ENCODE data around the gene PSG4.
"Not testable (repeated sequence)": the region's sequence is repeated elsewhere in the genome, so short reads cannot be mapped to it uniquely, and the experiment has no call there.

The PSG4 gene

DNA sequence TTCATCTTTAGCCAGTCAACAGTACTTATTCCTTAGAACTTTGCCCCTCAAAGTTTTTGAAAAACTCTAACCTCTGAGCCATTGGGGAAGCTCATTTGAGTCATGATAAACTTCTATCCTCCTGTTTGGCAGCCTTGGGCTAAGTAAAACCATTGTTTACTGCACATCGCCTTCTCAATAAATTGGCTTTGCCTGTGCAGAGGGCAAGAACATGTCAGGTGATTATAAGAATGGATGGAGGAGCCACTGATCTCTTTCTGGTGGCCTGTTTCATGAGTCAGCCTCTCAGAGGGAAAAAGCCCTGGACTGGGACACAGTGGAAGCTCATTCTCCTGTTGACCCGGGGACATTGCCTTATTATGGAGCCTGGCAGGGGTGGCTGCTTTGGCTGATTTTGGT, 19.4 kb upstream of the PSG4 start:
- Histone ChIP-seq H3K27me3 (ENCODE audit: control insufficient read depth, insufficient read depth, low read length) (no peaks in the 10 kb centered on the region), H3K9me3 (replicated peaks; ENCODE audit: low read length) (no peaks in the 10 kb centered on the region), H3K36me3 (ENCODE audit: insufficient read depth, low read length) (no peaks in the 10 kb centered on the region), H3K4me3 (ENCODE audit: low read length) (no peak overlapping the region), H3K4me1 (ENCODE audit: control insufficient read depth, insufficient read depth, low read length) (no peaks in the 10 kb centered on the region), H3K9ac (ENCODE audit: low read depth, low read length) (no peak overlapping the region), H3K4me2 (ENCODE audit: low read length) (no peak overlapping the region)

DNA sequence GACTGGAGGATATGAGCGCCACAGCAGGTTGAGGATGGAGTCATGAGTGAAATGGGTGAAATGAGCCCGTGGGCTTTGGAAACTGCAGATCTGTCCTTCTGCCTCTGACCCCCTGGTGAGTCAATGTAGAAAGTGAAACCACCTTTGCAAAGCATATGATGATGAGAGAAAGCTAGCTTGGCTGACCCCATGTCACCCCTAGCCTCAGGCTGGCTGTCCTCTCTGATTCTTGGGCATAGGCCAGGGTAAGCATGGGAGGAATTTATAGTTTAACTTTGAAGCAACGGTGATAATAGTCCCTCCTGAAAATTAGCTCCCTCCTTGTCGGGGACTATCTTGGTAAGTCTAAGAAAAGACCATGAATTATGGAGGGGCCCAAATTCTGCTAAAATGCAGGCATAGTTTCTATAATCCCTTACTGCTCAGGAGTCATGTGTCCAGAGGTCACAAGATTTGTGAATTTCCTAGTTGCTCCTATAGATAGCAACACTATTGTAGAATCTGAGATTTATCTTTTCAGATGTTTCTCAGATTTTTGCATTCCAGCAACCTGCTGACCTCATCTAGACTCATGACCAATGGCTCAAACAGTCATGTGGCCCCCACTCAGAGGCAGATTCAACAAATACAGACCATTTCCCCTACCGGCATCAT, 18.9 kb upstream of the PSG4 start:
- H3K4me1 ChIP-seq (ENCODE audit: control insufficient read depth, insufficient read depth, low read length); H3K9ac ChIP-seq (ENCODE audit: low read depth, low read length); H3K36me3 ChIP-seq (ENCODE audit: insufficient read depth, low read length); H3K4me2 ChIP-seq (ENCODE audit: low read length); H3K4me3 ChIP-seq (ENCODE audit: low read length); H3K9me3 ChIP-seq (replicated peaks; ENCODE audit: low read length); H3K27me3 ChIP-seq (ENCODE audit: control insufficient read depth, insufficient read depth, low read length): not testable (repeated sequence)

DNA sequence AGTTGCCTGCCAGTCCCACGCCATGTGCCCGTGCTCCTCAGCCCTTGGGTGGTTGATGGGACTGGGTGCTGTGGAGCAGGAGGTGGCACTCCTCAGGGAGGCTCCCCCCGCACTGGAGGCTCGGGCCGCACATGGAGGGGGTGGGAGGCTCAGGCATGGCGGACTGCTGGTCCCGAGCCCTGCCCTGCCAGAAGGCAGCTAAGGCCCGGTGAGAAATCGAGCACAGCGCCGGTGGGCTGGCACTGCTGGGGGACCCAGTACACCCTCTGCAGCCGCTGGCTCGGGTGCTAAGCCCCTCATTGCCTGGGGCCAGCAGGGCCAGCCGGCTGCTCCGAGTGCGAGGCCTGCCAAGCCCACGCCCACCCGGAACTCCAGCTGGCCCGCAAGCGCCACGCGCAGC, 16.5 kb upstream of the PSG4 start:
- not testable (repeated sequence) for H3K36me3 ChIP-seq (ENCODE audit: insufficient read depth, low read length); H3K9me3 ChIP-seq (replicated peaks; ENCODE audit: low read length); H3K27me3 ChIP-seq (ENCODE audit: control insufficient read depth, insufficient read depth, low read length); H3K9ac ChIP-seq (ENCODE audit: low read depth, low read length); H3K4me3 ChIP-seq (ENCODE audit: low read length); H3K4me2 ChIP-seq (ENCODE audit: low read length); H3K4me1 ChIP-seq (ENCODE audit: control insufficient read depth, insufficient read depth, low read length)

DNA sequence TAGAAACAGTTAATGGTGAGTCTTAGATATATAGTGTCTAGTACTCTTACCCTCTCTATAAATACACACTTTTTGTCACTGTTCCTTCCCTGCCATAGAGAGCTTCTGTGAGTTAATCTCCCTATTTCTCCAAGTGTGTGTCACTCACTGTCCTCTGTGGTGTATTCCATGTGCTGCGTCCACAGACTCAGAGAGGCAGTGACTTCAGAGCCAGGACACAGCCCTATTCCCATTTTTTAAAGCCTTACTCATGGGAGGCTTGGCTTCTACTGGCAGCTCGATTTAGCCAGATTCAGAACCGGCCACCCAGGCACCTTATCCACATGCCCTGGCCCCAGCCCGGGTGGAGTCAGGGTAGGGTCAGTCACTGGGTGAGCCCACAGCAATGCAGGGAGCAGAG, 13.7 kb upstream of the PSG4 start:
- H3K4me2 ChIP-seq (ENCODE audit: low read length); H3K4me1 ChIP-seq (ENCODE audit: control insufficient read depth, insufficient read depth, low read length); H3K9me3 ChIP-seq (replicated peaks; ENCODE audit: low read length); H3K9ac ChIP-seq (ENCODE audit: low read depth, low read length); H3K27me3 ChIP-seq (ENCODE audit: control insufficient read depth, insufficient read depth, low read length); H3K4me3 ChIP-seq (ENCODE audit: low read length); H3K36me3 ChIP-seq (ENCODE audit: insufficient read depth, low read length): not testable (repeated sequence)

DNA sequence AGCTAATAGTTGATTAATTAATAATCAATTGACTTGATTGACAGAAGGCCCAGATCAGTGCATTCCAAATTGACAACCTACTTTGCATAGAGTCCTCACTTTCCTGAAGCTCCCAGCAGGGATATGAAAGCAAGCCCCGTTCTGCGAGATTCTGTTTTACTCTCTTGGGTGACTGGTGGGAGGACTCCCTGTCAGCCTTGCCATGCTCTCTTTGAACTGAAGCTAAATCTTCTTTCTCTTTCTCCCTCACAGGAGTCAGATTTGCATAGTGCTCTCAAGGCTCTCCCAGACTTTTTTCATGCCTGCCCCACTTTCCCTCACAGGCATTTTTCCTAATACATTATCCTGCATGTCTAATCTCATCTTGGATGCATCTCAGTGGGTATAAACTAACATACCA, 10.4 kb upstream of the PSG4 start:
- H3K4me1 ChIP-seq (ENCODE audit: control insufficient read depth, insufficient read depth, low read length); H3K9ac ChIP-seq (ENCODE audit: low read depth, low read length); H3K27me3 ChIP-seq (ENCODE audit: control insufficient read depth, insufficient read depth, low read length); H3K9me3 ChIP-seq (replicated peaks; ENCODE audit: low read length); H3K36me3 ChIP-seq (ENCODE audit: insufficient read depth, low read length); H3K4me2 ChIP-seq (ENCODE audit: low read length); H3K4me3 ChIP-seq (ENCODE audit: low read length): not testable (repeated sequence)

DNA sequence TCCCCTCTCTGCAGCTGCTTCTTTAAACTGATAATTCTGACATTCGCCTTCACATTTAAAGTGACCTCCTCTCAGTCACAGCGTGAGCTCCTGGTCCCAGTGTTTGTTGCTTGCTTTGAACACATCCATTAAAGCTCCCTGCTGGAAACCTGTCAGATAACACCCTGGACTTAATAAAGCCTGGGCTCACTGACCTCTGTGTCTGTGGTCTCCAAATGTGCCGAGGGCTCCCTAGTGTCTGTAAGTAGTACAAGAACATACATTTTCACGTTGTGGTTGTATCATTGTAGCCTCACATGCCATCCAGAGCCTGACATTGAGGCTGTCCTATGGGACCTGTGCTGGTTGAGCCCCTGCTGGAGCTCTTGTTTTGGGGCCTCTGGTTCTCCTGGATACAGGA, 2.6 kb upstream of the PSG4 start:
- no peak overlapping the region for H3K4me2 ChIP-seq (ENCODE audit: low read length)
- peaks cover 7% of the 10 kb centered on the region for H3K4me1 ChIP-seq (ENCODE audit: control insufficient read depth, insufficient read depth, low read length)
- no peaks in the 10 kb centered on the region for H3K36me3 ChIP-seq (ENCODE audit: insufficient read depth, low read length)
- H3K4me3 ChIP-seq (ENCODE audit: low read length) = no peak overlapping the region
- H3K9ac ChIP-seq (ENCODE audit: low read depth, low read length) = no peak overlapping the region
- no peaks in the 10 kb centered on the region for H3K27me3 ChIP-seq (ENCODE audit: control insufficient read depth, insufficient read depth, low read length)
- H3K9me3 ChIP-seq (replicated peaks; ENCODE audit: low read length) = no peaks in the 10 kb centered on the region

DNA sequence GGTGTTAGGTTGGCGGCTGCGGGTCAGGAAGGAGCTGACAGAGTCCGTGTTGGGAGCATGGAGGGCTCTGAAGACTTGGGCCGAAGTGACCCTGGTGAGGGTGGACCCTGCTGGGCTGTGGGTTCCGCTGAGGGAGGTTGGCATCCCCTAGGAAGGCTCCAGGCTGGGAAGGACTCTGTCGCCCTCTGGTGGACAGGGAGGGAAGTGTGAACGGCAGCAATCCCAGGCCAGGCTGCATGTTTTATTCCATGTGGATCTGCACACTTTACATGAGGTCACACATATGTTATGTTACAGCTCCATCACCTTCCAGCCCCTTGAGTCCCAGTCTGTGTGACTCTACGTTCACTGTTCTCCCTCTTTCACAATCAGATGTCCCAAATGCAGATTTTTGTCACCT, 1.7 kb upstream of the PSG4 start:
- H3K4me3 ChIP-seq (ENCODE audit: low read length); H3K9ac ChIP-seq (ENCODE audit: low read depth, low read length); H3K27me3 ChIP-seq (ENCODE audit: control insufficient read depth, insufficient read depth, low read length); H3K9me3 ChIP-seq (replicated peaks; ENCODE audit: low read length); H3K36me3 ChIP-seq (ENCODE audit: insufficient read depth, low read length); H3K4me2 ChIP-seq (ENCODE audit: low read length): not testable (repeated sequence)
- H3K4me1 ChIP-seq (ENCODE audit: control insufficient read depth, insufficient read depth, low read length) = peaks cover 10% of the 10 kb centered on the region

DNA sequence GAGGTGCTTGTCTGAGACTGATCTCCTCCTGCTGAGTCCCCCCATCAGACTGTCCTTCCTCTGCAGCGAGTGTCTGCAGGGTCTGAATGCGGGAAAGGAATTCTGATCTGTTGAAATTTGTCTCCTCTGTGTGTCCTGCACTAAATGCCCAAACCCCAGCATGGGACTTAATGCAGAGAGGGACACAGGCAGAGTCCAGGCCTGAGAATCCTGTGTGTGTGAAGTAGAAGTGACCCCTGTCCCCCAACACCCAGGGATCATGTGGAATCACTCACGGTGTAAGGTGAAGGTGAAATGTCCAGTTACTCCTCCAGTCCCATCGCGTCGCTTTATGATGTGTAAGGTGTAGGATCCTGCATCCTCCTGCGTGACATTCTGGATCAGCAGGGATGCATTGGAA, 1.8 kb downstream of the PSG4 start:
- H3K4me2 ChIP-seq (ENCODE audit: low read length); H3K9me3 ChIP-seq (replicated peaks; ENCODE audit: low read length); H3K36me3 ChIP-seq (ENCODE audit: insufficient read depth, low read length); H3K27me3 ChIP-seq (ENCODE audit: control insufficient read depth, insufficient read depth, low read length); H3K9ac ChIP-seq (ENCODE audit: low read depth, low read length); H3K4me3 ChIP-seq (ENCODE audit: low read length): not testable (repeated sequence)
- H3K4me1 ChIP-seq (ENCODE audit: control insufficient read depth, insufficient read depth, low read length) = peaks cover 24% of the 10 kb centered on the region

DNA sequence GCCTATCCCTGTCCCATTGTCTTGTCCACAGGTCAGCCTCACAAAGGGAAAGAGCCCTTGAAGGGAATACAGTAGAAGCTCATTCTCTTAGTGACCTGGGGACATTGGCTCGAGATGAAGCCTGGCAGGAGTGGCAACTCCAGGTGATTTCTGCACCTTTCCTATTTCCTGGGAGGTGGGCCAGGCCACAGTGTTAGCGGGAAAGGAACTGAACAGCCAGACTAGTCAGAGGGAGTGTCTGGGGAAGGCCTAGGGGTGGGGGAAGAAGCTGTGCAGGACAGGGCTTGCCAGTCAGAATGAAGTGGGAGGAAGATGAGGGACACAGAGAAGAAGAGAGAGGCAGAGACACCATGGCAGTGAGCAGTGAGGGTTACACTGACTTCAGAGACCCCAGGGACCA, 3.5 kb downstream of the PSG4 start:
- H3K4me1 ChIP-seq (ENCODE audit: control insufficient read depth, insufficient read depth, low read length) = peaks cover 24% of the 10 kb centered on the region
- H3K27me3 ChIP-seq (ENCODE audit: control insufficient read depth, insufficient read depth, low read length); H3K4me3 ChIP-seq (ENCODE audit: low read length); H3K4me2 ChIP-seq (ENCODE audit: low read length); H3K9me3 ChIP-seq (replicated peaks; ENCODE audit: low read length); H3K36me3 ChIP-seq (ENCODE audit: insufficient read depth, low read length): not testable (repeated sequence)
- H3K9ac ChIP-seq (ENCODE audit: low read depth, low read length) = peak overlapping the region; percentile 71

DNA sequence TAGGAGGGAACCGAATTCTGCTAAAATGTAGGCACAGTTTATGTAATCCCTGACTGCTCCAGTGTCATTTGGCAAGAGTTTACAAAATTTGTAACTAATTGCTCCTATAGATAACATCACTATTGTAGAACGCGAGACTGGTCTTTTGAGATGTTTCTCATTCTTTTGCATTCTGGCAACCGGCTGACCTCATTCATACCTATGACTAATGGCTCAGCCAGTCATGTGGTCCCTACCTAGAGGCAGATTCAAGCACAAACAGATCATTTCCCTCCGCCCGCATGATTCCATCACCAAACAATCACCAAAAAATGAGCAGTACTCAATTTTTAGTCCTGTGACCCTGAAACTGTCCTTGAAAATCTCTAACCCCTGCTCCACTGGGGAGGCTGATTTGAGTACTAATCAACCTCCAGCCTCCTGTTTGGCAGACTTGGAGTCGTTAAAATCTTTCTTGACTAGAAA, 4.1 kb downstream of the PSG4 start:
- H3K36me3 ChIP-seq (ENCODE audit: insufficient read depth, low read length); H3K4me3 ChIP-seq (ENCODE audit: low read length); H3K27me3 ChIP-seq (ENCODE audit: control insufficient read depth, insufficient read depth, low read length); H3K9me3 ChIP-seq (replicated peaks; ENCODE audit: low read length): not testable (repeated sequence)
- Histone ChIP-seq H3K4me2 (ENCODE audit: low read length) (peak overlapping the region; percentile 55), H3K4me1 (ENCODE audit: control insufficient read depth, insufficient read depth, low read length) (peaks cover 24% of the 10 kb centered on the region), H3K9ac (ENCODE audit: low read depth, low read length) (peak overlapping the region; percentile 71)

DNA sequence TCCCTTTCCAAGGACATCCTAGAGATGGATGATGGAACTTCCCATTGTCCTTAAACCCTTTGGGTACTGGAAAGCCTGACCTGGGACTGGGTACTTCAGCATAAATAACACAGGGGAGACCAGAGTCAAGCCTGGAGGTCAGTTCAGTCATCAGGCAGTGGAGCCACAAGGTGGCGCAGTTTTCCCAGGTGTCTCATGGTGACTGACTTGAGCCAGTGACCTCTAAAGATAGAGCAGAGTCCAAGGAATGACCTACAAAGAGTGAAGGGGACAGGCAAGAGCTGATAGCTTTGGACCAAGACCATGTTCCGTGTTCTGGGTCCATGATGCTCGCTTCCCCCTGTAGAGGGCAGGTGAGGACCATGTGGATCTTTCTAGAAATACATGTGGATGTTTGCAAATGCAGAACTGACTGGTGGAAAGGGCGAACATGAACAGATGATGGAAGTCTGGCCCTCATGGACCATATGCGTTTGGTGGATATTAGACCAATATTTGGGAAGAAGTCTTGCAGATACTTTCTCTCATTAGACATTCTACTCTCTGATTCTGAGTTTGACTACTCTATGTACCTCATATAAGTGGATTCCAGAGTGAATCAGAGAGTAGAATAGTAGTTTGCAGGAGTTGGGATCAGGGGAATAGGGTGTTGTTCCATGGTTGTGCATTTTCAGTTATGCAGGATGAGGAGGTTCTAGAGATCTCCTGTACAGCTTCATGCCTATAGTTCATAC, 6.6 kb downstream of the PSG4 start:
- not testable (repeated sequence) for H3K36me3 ChIP-seq (ENCODE audit: insufficient read depth, low read length); H3K9ac ChIP-seq (ENCODE audit: low read depth, low read length); H3K4me3 ChIP-seq (ENCODE audit: low read length); H3K27me3 ChIP-seq (ENCODE audit: control insufficient read depth, insufficient read depth, low read length); H3K4me2 ChIP-seq (ENCODE audit: low read length); H3K9me3 ChIP-seq (replicated peaks; ENCODE audit: low read length)
- H3K4me1 ChIP-seq (ENCODE audit: control insufficient read depth, insufficient read depth, low read length) = peaks cover 19% of the 10 kb centered on the region

DNA sequence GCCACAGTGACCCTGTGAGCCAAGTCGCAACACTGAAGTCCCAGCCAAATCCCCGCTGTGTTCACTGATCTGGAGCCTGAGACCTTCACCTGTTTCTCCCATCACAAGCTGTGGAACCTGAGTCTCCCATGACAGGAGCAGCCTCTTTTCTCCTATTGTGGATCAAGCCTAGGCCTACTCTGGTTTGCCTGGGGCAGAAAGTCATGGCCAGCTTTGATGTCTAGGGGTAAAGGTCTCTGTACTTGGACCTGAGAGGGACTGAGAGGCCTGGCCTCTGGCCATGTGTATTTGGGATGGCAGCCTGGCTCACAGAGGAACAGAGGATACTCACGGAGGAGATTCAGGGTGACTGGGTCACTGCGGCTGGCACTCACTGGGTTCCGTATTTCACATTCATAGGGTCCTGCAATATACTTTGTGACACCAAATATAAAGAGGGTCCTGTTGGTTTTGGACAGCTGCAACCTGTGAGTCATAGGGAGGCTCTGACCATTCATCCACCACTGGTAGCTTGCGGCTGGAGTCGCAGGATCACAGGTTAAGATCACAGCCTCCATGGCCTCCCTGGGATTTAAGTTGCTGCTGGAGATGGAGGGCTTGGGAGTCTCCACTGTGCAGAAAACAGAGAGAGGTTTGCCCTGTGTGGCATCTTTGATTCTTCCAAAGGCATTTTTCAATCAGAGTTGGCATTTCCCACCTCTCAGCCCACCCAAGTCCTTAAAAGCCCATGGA, 7.6 kb downstream of the PSG4 start:
- H3K4me3 ChIP-seq (ENCODE audit: low read length); H3K9me3 ChIP-seq (replicated peaks; ENCODE audit: low read length); H3K36me3 ChIP-seq (ENCODE audit: insufficient read depth, low read length); H3K27me3 ChIP-seq (ENCODE audit: control insufficient read depth, insufficient read depth, low read length); H3K4me2 ChIP-seq (ENCODE audit: low read length); H3K9ac ChIP-seq (ENCODE audit: low read depth, low read length): not testable (repeated sequence)
- peaks cover 17% of the 10 kb centered on the region for H3K4me1 ChIP-seq (ENCODE audit: control insufficient read depth, insufficient read depth, low read length)
